ENCODE measurements around the gene MLH3. TPM values are rescaled to one million over a fixed set of nuclear protein-coding genes. Genes with fewer than 3 reads are reported as not detected.

The MLH3 gene
- total and polyA plus RNA-seq, 4 donors = 5.8 to 29.7 (median 9.9) TPM

GRCh38 chr14:75040959-75041358, 10.3 kb downstream of the MLH3 start:
- Histone ChIP-seq H3K9ac (ENCODE audit: low read depth in 1 of 2, low read length in 2 of 2) (no peak overlapping the region), H3K36me3 (ENCODE audit: control insufficient read depth in 4 of 4, insufficient read depth in 3 of 4, low read depth in 1 of 4, low read length in 3 of 4) (peaks cover 2 to 7% (median 2%) of the 10 kb centered on the region in 4 donors), H3K4me1 (ENCODE audit: control insufficient read depth in 4 of 4, insufficient read depth in 4 of 4, low read length in 3 of 4) (peaks cover 10 to 25% (median 13%) of the 10 kb centered on the region in 4 donors), H3K27me3 (ENCODE audit: control insufficient read depth in 4 of 4, insufficient read depth in 4 of 4, low read length in 3 of 4) (no peaks in the 10 kb centered on the region), H3K27ac (ENCODE audit: low read depth in 1 of 2, low read length in 2 of 2) (peak overlapping the region; percentile 54 to 76), H3K4me3 (ENCODE audit: low read depth in 1 of 3, low read length in 3 of 3) (no peak overlapping the region), H3K9me3 (ENCODE audit: control insufficient read depth in 4 of 4, low read length in 3 of 4) (no peaks in the 10 kb centered on the region)
- WGBS = 93% methylated on average over 2 of the region's 2 CpGs
- TF ChIP-seq FOXA1 (IDR thresholded peaks at IDR 0.05) (no peak), FOXA2 (IDR thresholded peaks at IDR 0.05) (no peak), SP1 (IDR thresholded peaks at IDR 0.05) (no peak), RAD21 (IDR thresholded peaks at IDR 0.05) (no peak), EGR1 (IDR thresholded peaks at IDR 0.05; ENCODE audit: low read depth in 2 of 2) (no peak), ZBTB33 (IDR thresholded peaks at IDR 0.05) (no peak), HNF4A (conservative IDR thresholded peaks at IDR 0.05) (no peak), TAF1 (conservative IDR thresholded peaks at IDR 0.05) (no peak), GABPA (IDR thresholded peaks at IDR 0.05 in 1 of 2, conservative IDR thresholded peaks at IDR 0.05 in 1 of 2) (no peak), ATF3 (IDR thresholded peaks at IDR 0.05) (no peak)
- no peak for DNase-seq (ENCODE audit: low spot score)

GRCh38 chr14:75040507-75040906, 10.8 kb downstream of the MLH3 start:
- TF ChIP-seq FOXA1 (IDR thresholded peaks at IDR 0.05) (no peak), CTCF (IDR thresholded peaks at IDR 0.05; ENCODE audit: low read depth, low read length, missing input control) (no peak), FOXA2 (IDR thresholded peaks at IDR 0.05) (no peak), EGR1 (IDR thresholded peaks at IDR 0.05; ENCODE audit: low read depth in 2 of 2) (no peak), YY1 (IDR thresholded peaks at IDR 0.05) (no peak), ZBTB33 (IDR thresholded peaks at IDR 0.05) (no peak), HNF4A (conservative IDR thresholded peaks at IDR 0.05) (no peak), MAX (IDR thresholded peaks at IDR 0.05) (no peak), NR2F2 (IDR thresholded peaks at IDR 0.05) (no peak), REST (IDR thresholded peaks at IDR 0.05) (no peak), GABPA (IDR thresholded peaks at IDR 0.05 in 1 of 2, conservative IDR thresholded peaks at IDR 0.05 in 1 of 2) (no peak), TAF1 (conservative IDR thresholded peaks at IDR 0.05) (no peak), RAD21 (IDR thresholded peaks at IDR 0.05) (no peak)
- Histone ChIP-seq H3K9ac (ENCODE audit: low read depth in 1 of 2, low read length in 2 of 2) (no peak overlapping the region), H3K4me1 (ENCODE audit: control insufficient read depth in 4 of 4, insufficient read depth in 4 of 4, low read length in 3 of 4) (peaks cover 10 to 25% (median 13%) of the 10 kb centered on the region in 4 donors), H3K27me3 (ENCODE audit: control insufficient read depth in 4 of 4, insufficient read depth in 4 of 4, low read length in 3 of 4) (no peaks in the 10 kb centered on the region), H3K36me3 (ENCODE audit: control insufficient read depth in 4 of 4, insufficient read depth in 3 of 4, low read depth in 1 of 4, low read length in 3 of 4) (peaks cover 2 to 10% (median 5%) of the 10 kb centered on the region in 4 donors), H3K27ac (ENCODE audit: low read depth in 1 of 2, low read length in 2 of 2) (no peak overlapping the region), H3K9me3 (ENCODE audit: control insufficient read depth in 4 of 4, low read length in 3 of 4) (no peaks in the 10 kb centered on the region), H3K4me3 (ENCODE audit: low read depth in 1 of 3, low read length in 3 of 3) (no peak overlapping the region)
- WGBS = 76% methylated on average over 1 of the region's 1 CpG
- no peak for DNase-seq (ENCODE audit: low spot score)

Measured in liver (tissue), 9 donors.